ENCODE results near the gene TRAPPC10.

DNA sequence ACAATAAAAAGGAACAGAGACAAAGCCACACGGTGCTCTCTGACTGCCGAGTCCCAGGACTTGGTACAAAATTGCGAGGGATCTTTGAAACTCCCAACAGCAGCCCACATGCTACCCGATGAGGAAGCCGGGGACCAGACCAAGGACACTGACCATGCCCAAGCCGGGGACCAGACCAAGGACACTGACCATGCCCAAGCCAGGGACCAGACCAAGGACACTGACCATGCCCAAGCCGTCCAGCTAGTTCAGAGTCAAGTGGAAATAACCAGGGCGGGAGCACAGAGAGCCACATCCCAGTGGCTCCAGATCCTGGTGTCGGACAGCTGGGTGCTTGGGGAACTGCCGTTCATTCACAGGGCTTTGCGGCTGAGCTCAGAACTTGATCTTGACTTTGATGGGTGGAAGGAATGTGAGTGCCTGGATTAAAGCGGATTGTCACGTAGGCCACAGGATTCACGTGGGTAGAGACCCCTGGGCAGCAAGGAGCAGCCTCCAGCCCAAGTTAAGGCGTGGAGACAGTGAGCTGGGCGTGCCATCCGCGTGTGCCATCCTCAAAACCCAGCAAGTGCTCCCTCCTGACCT, 16.5 kb upstream of the TRAPPC10 start:
- TF ChIP-seq GATA3 (IDR thresholded peaks at IDR 0.05; ENCODE audit: low read depth, low read length) (no peak), GATA2 (IDR thresholded peaks at IDR 0.05; ENCODE audit: low read depth, low read length) (no peak)
